HepG2 (cell line): ENCODE results near the gene VSIG10L. TPM values are rescaled to one million over a fixed set of nuclear protein-coding genes. Genes with fewer than 3 reads are reported as not detected.

Experiments
- ATAC-seq: fragments of 200-7000 bp; cut with Tn5 transposase; 3 replicates; pipeline ENCODE4 v1.9.1; 2020; ENCODE audit warnings: mild to moderate bottlenecking, moderate library complexity
- BruUV-seq: library from RNA; stranded (reverse); fragments of 400-500 nt; replicated peaks from 2 replicates; lab custom pipeline; 2021; lab: Mats Ljungman, UMichigan
- CTCF ChIA-PET: fragments of 300-600 bp; formaldehyde crosslinking; extraction: SDS; loops from one replicate; lab custom pipeline; 2021; ENCODE audit warnings: low total read pairs, inconsistent platforms, low intra/inter-chr PET ratio; lab: Yijun Ruan, JAX
- POLR2A ChIA-PET: fragments of 350-600 bp; sonication (Branson Sonifier 250); formaldehyde crosslinking; loops from one replicate; lab custom pipeline; 2020; ENCODE audit warnings: antibody characterized with exemption, inconsistent platforms; lab: Yijun Ruan, JAX
- DNase-seq: peaks from one replicate; pipeline ENCODE4 v3.0.0-alpha.2; 2015; ENCODE audit warnings: low spot score
- FAIRE-seq: peaks from 3 replicates; lab custom pipeline; 2011; peaks lifted over from hg19 to GRCh38; lab: Jason Lieb, UNC
- H2AFZ ChIP-seq: one replicate; pipeline ENCODE4 v1.6.1; 2011; ENCODE audit warnings: low read length, inconsistent platforms
- H3K27ac ChIP-seq: fragments of 300-600 bp; 3 replicates; pipeline ENCODE4 v1.8.0; 2011; ENCODE audit warnings: mixed run types, mild to moderate bottlenecking, mixed read lengths, low read length, inconsistent platforms; ENCODE audit not compliant: insufficient read depth; ENCODE audit errors: extremely low read length
- H3K27me3 ChIP-seq, 2 experiments: fragments of 200-600 bp in 1 of 2; 2 replicates in 1 of 2; 3 replicates in 1 of 2; pipeline versions ENCODE4 v1.6.0 to v1.8.0; 2011; ENCODE audit warnings: low read length in 2 of 2, mild to moderate bottlenecking in 2 of 2, moderate library complexity in 2 of 2, inconsistent platforms in 1 of 2; ENCODE audit not compliant: insufficient read depth in 2 of 2, control insufficient read depth in 1 of 2
- H3K36me3 ChIP-seq, 2 experiments: fragments of 200-600 bp in 1 of 2; replicated peaks in 1 of 2; 2 replicates in 1 of 2; 3 replicates in 1 of 2; pipeline versions ENCODE4 v1.5.1 to v1.8.0; 2011; ENCODE audit warnings: low read length in 2 of 2, inconsistent platforms in 1 of 2; ENCODE audit not compliant: insufficient read depth in 2 of 2, control insufficient read depth in 1 of 2
- H3K4me1 ChIP-seq: 2 replicates; pipeline ENCODE4 v1.5.1; 2012; ENCODE audit warnings: low read length, inconsistent platforms; ENCODE audit not compliant: insufficient read depth
- H3K4me2 ChIP-seq: 2 replicates; pipeline ENCODE4 v1.6.0; 2011; ENCODE audit warnings: low read depth, low read length, inconsistent platforms
- H3K4me3 ChIP-seq, 3 experiments: fragments of 200-600 bp in 1 of 3; sonication (generic), shearing (Covaris generic) in 1 of 3; replicated peaks in 1 of 3; 2 replicates each; pipeline ENCODE4 v1.5.1; 2011 to 2016; ENCODE audit warnings: low read length in 3 of 3, inconsistent platforms in 2 of 3, low read depth in 2 of 3, mild to moderate bottlenecking in 2 of 3, control low read depth in 1 of 3, mixed read lengths in 1 of 3; ENCODE audit not compliant: insufficient read depth in 1 of 3
- H3K79me2 ChIP-seq: one replicate; pipeline ENCODE4 v1.6.1; 2011; ENCODE audit warnings: low read length, inconsistent platforms; ENCODE audit not compliant: insufficient read depth
- H3K9ac ChIP-seq: 2 replicates; pipeline ENCODE4 v1.6.0; 2011; ENCODE audit warnings: mild to moderate bottlenecking, low read depth, low read length, inconsistent platforms; ENCODE audit not compliant: insufficient read depth
- H3K9me3 ChIP-seq: 2 replicates; pipeline ENCODE4 v1.5.1; 2012; ENCODE audit warnings: mild to moderate bottlenecking, low read length
- H4K20me1 ChIP-seq: 2 replicates; pipeline ENCODE4 v1.6.0; 2011; ENCODE audit warnings: inconsistent platforms, mild to moderate bottlenecking, low read length, moderate library complexity; ENCODE audit not compliant: insufficient read depth
- E2F2 ChIP-seq: sonication (generic); formaldehyde crosslinking; IDR thresholded peaks from 2 replicates; pipeline ENCODE4 v1.4.0; 2020; ENCODE audit warnings: missing genetic modification reagents, borderline replicate concordance
- MIER2 ChIP-seq: IDR thresholded peaks from 2 replicates; pipeline ENCODE4 v1.6.1; 2016; ENCODE audit warnings: missing biosample characterization, missing genetic modification reagents
- MXD4 ChIP-seq: IDR thresholded peaks from 2 replicates; pipeline ENCODE4 v1.6.1; 2016; ENCODE audit warnings: mild to moderate bottlenecking, missing biosample characterization, missing genetic modification reagents
- REST ChIP-seq, 2 experiments: IDR thresholded peaks; 2 replicates each; pipeline ENCODE4 v1.6.1; 2011 to 2012; ENCODE audit warnings: low read length in 2 of 2, borderline replicate concordance in 1 of 2, low read depth in 1 of 2, mild to moderate bottlenecking in 1 of 2, moderate library complexity in 1 of 2
- SALL1 ChIP-seq: sonication (generic); formaldehyde crosslinking; IDR thresholded peaks from 2 replicates; pipeline ENCODE4 v1.8.0; 2022; ENCODE audit warnings: mild to moderate bottlenecking, missing genetic modification reagents
- WGBS: methylation state at CpG from one replicate; pipeline ENCODE4 v1.1.6; 2017; ENCODE audit warnings: low lambda C conversion rate; 5-methylcytosine and 5-hydroxymethylcytosine counted together
- in situ Hi-C: cut with HindIII; loops from 2 replicates; pipeline ENCODE4 v1.10.0; 2017; ENCODE audit warnings: low pct_unique_long_range_greater_than_20kb; ENCODE audit not compliant: extremely low pct_ligation_motif_present
- intact Hi-C: fragments of 100-400 bp; cut with micrococcal nuclease; formaldehyde crosslinking; loops from one replicate; pipeline ENCODE4 v1.10.0; 2022; ENCODE audit not compliant: unreplicated experiment
- polyA plus RNA-seq, 8 experiments: library from polyadenylated mRNA; depleted of rRNA in 3 of 8; stranded (reverse) in 7 of 8; unstranded in 1 of 8; fragments of >200 nt; fragmentation: Illumina TruSeq in 4 of 8; extraction: Trizol in 4 of 8; gene quantifications; 2 replicates each; pipeline versions ENCODE4 v1.2.1 to v1.2.3, GENCODE V29; 2011 to 2016; ENCODE audit warnings: low read depth in 4 of 8, missing spikeins in 1 of 8, mixed read lengths in 1 of 8; ENCODE audit not compliant: insufficient read depth in 1 of 8
- total RNA-seq, 5 experiments: library from RNA; depleted of rRNA; stranded (reverse); fragments of >200 nt; fragmentation: Illumina TruSeq; extraction: Trizol; gene quantifications; 2 replicates each; pipeline ENCODE4 v1.2.3, GENCODE V29; 2016; ENCODE audit warnings: low read depth in 1 of 5
- TF ChIP-seq, protein P1 (sequence below): fragments of 450-650 bp; IDR thresholded peaks from 2 replicates; pipeline ENCODE4 v1.6.1; 2016

VSIG10L gene
- total and polyA plus RNA-seq, 2 of the 13 experiments (the other 11 are each of a cell fraction or from before 2014, with no cell fraction given), result 2.7 to 8.5 TPM

DNA sequence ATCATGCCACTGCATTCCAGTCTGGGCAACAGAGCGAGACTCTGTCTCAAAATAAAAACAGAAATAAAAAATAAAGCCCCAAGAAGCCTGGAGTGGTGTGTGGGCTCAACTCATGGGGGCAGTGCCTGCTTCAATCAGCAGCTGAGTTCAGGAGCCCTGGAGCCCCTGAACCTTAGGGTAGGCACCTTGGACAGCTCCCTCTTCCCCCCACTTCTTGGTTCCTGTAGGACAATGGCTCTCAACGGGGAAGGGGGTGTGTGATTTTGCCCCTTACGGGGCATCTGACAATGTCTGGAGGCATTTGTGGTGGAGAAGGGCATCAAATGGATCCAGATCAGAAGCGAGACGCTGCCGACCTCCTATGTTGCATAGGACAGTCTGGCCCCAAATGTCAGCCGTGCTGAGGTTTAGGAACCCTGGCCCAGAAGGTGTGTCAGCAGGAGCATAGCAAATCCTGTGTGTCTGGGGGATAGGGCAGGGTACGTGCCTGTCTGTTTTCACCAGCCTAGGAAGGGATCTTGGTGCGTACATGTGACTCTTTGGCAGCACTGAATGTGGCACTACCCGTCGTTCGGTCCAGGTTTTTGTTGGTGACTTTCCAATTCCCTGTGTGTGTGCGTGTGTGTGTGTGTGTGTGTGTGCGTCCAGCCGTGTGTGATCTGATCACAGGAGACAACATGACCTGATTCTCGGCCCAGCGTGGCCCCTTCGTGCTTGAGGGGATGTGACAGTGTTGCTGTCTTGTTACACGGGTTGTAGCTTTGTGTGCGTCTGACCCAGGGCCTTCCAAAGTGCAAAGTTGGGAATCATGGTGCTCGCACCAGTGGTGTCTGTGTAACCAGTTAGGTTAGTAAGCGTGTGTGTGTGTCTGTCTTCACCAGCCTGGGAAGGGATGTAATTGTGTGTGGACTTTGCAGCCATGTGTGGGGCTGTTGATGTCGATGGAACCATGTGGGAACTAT is 23.0 kb downstream of the VSIG10L start:
- Histone ChIP-seq H3K36me3 (no peaks in the 10 kb centered on the region), H3K79me2 (no peaks in the 10 kb centered on the region), H3K4me1 (peaks cover 18% of the 10 kb centered on the region), H4K20me1 (no peaks in the 10 kb centered on the region), H2AFZ (no peak overlapping the region), H3K27me3 (peaks cover 2 to 26% of the 10 kb centered on the region in 2 experiments; a peak in 4 of 5 replicates), H3K9me3 (no peaks in the 10 kb centered on the region), H3K27ac (no peak overlapping the region), H3K4me3 (no peak overlapping the region), H3K9ac (no peak overlapping the region), H3K4me2 (no peak overlapping the region)
- DNase-seq (no peak), ATAC-seq (no peak; the same call in 2 of the 3 replicates), FAIRE-seq (no peak)
- intact Hi-C loops, result no loop called here
- WGBS, result 10% methylated on average over 12 of the region's 23 CpGs
- POLR2A ChIA-PET, result no interaction called here
- BruUV-seq, result no TSS peak
- in situ Hi-C loops, result no loop called here
- CTCF ChIA-PET, result no interaction called here
- TF ChIP-seq SALL1 (no peak), MIER2 (CRISPR knock-in tag) (peak; percentile 85), E2F2 (CRISPR knock-in tag) (no peak), MXD4 (CRISPR knock-in tag) (no peak), REST (IDR thresholded peaks at IDR 0.05; ENCODE audit: borderline replicate concordance in 1 of 2, low read depth in 1 of 2, low read length in 2 of 2) (peak; percentile 60 to 91)
- TF ChIP-seq, protein P1, sequence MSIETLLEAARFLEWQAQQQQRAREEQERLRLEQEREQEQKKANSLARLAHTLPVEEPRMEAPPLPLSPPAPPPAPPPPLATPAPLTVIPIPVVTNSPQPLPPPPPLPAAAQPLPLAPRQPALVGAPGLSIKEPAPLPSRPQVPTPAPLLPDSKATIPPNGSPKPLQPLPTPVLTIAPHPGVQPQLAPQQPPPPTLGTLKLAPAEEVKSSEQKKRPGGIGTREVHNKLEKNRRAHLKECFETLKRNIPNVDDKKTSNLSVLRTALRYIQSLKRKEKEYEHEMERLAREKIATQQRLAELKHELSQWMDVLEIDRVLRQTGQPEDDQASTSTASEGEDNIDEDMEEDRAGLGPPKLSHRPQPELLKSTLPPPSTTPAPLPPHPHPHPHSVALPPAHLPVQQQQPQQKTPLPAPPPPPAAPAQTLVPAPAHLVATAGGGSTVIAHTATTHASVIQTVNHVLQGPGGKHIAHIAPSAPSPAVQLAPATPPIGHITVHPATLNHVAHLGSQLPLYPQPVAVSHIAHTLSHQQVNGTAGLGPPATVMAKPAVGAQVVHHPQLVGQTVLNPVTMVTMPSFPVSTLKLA, result 0 out of 2 replicates have a peak, but pooled peaks have one; percentile 10
